ENCODE data around the gene MAGEA9.
"Not testable (repeated sequence)": the region's sequence is repeated elsewhere in the genome, so short reads cannot be mapped to it uniquely, and the experiment has no call there.

- not testable (repeated sequence) for TF ChIP-seq CTCF (conservative IDR thresholded peaks at IDR 0.05 in 1 of 2, IDR thresholded peaks at IDR 0.05 in 1 of 2; ENCODE audit: extremely low read depth in 1 of 2, insufficient read depth in 1 of 2, low read depth in 1 of 2, low read length in 2 of 2); EZH2 (IDR thresholded peaks at IDR 0.05; ENCODE audit: borderline replicate concordance, low read length)
Measured at GRCh38 chrX:149773768-149774167, 8.0 kb upstream of the MAGEA9 start, which contains the start of gene HSFX1.

Measured in mammary epithelial cell (primary cell).